C1 segment of cervical spinal cord (tissue), 14 donors: Measurements from ENCODE around the gene ITPRID2.

Experiments used
- DNase-seq, 14 donors: peaks; one replicate each; lab custom pipeline; 2025; lab: John Stamatoyannopoulos, UW

Gene ITPRID2

DNA sequence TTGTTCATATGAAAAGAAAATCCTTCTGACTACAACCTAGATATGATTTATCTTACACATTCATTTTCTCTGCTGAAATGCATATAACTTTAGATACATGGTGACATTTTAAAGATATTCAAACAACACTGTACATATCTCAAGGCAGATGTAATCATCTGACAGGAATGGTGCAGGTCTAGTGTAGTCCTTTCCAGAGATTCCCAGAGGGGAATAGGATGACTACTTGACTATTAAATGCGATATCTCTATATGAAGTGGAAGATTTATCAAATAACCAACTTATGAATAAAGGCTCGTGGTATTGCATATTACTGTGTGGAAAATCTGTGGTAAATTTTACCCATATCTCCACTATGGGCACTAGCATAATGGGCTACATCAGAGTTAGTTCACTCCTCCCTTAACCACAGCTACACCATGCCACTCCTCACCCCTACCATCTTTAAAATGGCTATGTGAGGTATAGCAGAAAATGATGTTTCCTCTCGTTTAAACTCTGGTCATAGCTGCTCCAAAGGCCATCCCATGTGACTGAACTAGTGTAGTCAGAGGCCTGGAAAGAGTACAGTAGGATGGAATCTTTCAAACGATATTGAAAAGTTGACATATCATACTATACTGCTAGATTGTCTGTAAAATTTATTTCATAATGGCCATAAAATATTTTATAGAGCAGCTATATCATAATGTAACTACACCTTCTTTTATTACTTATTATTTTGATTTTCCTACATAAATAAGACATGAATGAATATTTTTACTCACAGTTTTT is 9.1 kb upstream of the ITPRID2 start:
- DNase-seq = no peak

DNA sequence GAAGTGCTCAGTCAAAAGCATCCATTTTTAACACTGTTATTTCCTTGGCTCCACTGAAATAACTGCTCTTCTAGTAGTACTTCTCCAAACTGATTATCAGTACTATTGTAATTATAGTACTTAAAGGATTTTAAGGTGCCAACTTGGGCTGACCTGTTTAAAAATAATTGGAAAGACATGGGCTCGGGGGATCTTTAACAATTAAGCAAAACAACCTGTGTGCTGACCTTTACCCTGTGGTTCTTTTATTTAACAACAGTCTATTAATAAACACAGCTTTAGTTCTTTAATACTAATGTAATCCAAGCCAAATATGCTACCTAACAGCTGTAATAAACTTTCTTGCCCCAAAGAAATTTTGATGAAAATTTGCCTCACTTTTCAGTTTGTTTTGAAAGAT is 6.9 kb upstream of the ITPRID2 start:
- DNase-seq = no peak

DNA sequence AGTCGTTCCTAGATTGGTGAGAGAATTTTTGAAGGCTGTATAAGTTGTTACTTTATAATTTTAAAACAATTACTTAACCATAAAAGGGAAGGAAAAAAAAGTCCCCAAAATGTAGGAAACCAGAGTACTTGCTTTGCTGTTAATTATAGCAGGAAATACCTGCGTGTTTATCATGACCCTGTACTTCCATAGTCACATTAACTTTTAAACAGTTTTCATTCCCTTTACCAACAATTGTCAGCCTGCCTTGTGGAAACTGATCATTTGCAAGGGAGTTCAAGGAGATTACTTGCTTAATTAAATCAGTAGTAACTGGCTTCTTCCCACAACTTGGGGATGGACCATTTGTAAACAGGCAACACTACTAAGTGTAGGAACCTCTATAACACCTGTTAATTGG is 6.4 kb upstream of the ITPRID2 start:
- no peak for DNase-seq

DNA sequence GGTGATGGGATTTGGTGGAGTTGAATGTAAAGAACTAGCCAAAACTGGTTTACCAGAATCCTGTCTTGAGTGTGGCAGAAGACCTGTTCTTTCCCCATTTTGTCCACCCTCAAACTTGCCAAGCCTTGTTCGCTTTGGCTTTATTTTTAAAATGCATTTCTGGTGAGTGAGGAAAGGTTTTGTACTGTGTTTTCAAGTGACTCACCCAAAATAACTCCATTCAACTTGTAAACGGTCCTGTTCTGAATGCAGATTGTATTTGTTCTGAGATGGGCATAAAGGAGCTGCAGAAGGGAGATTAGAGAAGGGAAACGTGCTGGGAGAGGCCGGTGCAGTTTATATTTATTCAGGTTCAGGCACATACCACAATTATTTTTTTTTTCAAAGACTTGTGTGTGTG is 5.3 kb upstream of the ITPRID2 start:
- DNase-seq = no peak

DNA sequence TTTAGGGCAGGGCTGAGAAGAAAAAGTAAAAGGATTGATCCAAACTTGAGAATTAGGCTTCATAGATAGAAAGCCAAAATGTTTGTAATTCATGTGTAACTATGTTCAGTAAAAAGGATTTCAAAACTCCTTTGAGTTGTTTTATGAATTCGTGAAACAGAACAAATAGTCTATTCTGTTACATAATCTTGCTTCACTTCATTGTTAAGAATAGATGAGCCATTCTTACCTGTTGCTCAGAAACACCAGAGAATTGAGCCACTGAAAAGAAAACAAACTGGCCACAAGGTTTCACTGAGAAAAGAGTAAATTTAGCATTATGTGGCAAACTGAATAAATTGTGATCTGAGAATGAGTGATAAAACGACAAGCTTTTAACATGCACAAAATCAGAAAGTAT is 4.5 kb upstream of the ITPRID2 start:
- DNase-seq = no peak

DNA sequence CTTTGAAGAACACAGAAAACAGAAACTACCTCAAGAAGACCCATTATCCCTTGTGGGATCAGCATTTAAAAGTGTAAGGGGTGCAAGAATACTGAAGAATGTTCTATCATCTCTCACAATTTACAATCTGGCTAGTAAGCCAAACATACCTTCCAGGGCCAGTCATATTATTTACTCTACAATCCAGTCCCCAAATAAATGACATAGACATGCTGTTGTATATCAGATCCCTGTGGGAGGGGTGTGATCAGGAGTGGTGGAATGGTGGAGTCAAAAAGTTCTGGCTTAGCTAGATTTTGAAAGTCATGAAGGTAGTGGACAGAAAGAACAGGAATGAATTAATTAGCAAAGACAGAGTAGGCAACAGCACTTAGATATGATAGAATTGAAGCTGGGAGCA is 1.8 kb upstream of the ITPRID2 start:
- DNase-seq = no peak

DNA sequence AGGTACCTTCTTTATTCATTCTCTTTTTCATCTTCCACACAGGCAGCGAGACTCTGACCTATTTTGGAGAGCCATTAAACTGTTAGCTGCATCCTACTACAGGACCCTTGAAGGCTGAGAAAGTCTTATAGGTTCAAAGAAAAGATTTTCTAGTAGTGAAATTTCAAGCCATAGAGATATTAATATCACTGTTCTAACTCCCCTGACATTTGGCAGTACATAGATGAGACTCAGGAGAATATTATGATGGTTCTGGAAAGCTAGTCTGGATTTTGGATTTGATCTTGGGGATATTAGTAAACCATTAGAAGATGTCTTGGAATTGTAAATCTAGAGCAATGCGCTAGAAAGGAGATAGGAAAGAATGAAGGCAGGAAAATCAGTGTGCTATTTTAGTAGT is 1.3 kb upstream of the ITPRID2 start:
- DNase-seq = no peak

DNA sequence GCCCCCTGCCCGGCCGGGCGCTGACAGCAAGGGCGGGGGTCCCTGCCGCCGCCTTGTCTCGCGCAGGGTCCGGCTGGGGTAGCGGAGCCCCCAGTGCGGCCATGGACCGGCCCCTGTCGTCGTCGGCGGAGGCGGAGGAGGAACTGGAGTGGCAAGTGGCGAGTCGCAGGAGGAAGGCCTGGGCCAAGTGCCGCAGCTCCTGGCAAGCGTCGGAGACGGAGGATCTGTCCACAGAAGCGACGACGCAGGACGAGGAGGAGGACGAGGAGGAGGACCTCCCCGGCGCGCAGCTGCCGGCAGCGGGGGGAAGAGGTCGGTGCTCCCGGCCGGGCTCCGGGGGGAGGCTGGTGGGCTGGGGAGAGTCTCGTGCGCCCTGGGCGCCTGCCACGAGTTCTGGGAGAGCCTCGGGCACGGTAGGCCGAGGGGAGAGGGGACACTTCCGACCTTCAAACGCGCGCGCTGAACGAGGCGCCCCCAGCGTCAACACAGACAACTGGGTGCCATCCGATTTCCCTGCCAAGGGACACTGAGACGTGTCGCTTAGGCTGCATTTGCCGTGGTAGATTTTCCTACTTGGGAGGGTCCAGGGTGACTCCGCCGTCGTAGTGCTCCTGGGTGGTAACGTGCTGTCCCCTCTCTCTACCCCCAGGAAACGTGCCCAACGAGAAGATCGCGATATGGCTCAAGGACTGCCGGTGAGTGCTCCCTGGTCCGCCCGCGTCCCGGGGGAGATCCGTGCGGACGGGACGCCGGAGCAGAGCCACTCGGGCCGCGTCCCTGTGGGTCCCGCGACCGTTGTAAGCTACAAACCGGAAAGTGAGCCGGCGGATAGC is 652 bp downstream of the ITPRID2 start:
- peak in 13 of 14 donors; percentile 67 to 90 (median 83) for DNase-seq

DNA sequence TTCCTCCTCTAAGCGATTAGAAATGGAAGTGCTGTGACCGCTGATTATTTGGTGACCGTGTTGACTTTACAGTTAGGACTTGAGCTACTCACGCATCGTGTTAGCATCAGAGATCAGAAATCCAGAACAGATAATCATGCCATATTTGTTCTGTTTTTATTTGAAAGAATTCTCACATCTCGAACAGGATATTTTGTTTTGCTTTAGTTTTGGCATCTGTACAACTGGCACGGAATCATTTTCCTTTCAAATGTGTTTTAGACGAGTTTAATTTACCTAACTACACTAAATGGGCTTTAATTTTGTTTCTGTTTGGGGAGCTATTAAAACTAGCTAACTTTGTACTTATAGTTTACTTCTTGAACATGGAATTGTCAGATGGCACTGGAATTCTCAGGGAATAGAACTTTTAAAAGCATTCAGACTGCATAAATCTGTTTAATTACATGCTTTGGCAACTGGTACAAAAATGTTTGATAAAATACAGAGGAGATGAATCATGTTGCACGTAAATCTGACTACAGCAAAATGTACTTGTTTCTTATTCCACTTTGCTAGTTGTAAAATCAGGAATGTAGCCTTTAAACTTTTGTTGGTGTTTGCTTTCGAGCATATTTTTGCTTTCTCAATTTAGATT is 1.4 kb downstream of the ITPRID2 start:
- peak in 1 of 14 donors; percentile 40 for DNase-seq

DNA sequence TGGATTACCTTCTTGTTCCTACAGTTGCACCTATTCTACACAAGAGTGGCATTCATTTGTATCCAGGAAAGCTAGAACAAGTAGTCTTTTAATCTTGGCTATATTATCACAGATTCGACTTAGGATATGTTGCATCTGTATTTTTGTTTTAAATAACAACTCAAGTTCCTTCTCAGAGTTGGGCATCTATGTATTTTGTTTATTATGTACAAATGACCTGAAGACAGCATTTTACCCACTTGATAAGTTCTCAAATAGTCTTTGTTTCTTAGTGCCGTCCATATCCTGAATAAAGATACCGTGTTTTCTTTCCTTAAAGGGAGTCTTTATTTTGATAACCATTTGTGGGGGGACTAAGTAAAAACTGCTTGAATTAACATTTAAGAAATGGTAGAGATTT is 2.9 kb downstream of the ITPRID2 start:
- DNase-seq = peak in 1 of 14 donors; percentile 20

DNA sequence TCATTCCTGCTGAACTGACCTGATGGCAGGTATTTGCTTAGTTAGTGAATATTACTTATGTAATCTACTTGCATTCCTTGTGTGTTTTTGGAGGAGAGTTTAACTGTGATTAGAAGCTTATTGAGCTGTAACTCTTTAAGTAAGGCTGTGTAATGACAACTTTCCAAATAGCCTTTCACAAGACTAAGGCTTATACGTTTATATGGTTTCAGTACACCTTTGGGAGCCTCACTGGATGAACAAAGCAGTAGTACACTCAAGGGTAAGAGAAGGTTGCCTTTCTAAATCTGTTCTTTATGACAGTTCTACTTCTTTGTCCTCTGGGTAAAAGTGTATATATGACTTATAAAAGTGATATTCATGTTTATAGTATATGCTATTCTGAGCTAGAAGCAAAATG is 4.3 kb downstream of the ITPRID2 start:
- DNase-seq = no peak

DNA sequence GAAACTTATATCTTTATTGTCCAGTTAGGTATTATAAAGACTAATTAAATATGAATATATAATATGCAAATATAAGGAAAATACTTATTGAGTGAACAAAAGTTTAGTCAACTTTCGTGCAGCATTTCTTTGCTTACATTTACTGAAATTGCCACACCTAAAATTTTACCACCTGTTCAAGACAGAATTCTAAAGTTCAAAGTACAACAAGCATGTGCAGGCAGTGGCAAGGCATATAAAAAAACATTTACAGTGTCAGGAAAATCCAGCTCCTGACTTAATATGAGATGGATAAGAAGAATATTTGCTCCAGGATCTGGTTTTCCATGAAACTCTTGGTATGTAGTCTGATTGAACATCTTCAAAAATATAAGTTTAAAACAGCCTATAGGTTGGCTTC is 4.8 kb downstream of the ITPRID2 start:
- no peak for DNase-seq

DNA sequence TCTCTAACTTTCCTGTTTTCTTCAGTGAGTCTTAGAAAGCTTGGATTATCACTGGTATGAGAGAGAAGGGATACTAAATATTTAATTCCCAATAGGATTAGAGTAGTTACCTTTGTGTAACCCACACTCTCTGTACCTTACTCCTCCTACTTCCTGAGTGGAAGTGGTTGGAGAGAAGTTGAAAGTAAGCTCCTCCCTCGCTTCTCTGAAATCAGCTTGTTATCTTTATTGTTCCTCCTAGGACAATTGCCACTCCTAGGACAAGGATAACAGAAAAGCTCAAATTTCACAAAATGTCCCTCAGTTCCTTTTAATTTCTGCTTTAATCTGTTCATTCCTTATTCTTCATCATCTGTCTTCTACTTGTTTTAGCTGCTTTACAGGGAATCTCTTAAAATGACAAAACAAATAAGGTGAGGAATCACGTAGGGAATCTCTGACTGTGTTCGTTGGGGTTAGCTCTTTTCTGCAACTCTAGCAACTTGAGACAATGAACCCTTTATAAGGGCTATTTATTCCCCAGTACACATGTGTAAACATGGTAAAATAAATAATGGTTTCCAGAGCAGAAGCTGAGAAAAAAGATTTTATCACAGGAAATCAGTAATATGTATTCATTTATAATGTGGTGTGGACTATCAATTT is 8.6 kb downstream of the ITPRID2 start:
- DNase-seq = no peak

DNA sequence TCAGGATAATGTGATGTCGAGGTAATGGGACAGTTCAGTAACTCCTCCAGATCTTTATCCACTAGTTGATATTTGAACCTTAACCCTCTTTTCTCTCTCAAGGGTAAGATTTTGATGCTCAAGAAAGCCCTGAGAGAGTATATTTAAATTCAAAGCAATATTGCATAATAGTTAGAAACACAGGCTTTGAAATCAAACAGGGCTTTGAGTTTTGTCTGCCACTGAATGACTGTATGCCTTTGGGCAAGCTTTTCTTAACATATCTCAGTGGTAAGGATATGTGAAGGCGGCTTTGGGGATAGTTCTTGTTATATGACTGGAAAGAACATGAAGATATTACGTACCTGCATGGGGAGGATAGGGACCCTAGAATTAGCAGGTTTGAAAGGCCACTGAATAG is 11.1 kb downstream of the ITPRID2 start:
- no peak for DNase-seq

DNA sequence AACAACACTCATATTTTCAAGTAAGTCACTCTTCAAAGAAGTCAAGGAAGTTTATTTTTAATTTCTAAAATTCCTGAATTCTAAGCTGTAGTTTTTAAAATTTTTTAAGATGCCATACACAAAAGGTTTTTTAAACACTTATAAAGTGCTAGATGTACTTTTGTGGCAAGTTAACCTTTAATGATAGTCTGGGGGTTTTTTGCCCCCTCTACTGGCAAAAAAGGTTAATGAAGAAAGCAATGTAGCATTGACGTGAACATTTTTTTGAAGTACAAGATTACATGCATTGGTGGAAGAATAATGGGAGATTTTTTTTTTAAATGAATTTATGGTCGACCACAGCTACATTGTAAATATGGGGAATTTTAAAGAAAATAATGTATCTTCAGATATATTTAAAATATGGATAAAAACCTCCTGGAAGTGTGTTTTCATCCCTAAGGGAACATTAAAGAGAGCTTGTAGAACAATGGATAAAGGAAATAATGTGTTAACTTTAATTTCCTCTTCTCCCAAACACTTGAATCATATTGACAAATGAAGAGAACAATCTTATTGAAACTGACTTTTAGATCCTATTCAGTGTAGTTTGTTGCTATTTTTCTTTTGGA is 12.6 kb downstream of the ITPRID2 start:
- no peak for DNase-seq

DNA sequence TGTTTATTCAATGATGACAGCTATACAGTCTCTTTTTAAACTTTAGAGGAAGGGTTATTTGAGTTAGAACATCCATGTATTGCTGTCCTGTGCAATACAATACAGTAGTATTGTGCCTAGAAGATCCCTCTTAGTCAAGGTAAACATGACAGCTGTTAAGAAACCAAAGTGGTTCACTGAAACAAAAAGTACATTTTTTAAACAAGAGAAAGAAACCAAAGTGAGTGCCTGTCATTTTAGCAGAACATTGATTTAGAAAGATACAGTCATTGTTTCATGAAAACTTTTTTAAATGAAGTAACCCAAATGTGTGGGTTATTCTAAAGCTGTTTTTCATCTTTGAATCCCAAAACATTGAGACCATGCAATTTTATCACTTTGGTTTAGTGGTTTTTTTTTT is 15.5 kb downstream of the ITPRID2 start:
- DNase-seq = no peak

DNA sequence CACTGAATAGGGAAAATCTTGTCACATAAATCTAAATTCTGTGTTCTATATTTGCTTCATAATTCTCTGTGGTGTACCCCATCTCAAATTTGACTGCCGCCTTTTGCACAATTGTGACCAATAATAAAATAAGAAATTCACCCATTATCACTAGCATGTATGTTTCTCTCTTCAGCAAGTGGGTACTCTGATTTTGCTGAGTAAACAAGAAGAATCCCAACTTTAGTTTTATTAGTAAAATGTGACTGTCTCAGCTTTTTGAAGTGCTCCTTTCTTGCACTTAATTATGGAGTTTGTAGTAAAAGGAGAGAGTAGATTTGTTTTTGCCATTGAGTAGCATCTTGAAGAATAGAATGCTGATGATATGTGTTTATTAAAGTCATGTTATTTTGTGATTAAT is 16.1 kb downstream of the ITPRID2 start:
- no peak for DNase-seq

DNA sequence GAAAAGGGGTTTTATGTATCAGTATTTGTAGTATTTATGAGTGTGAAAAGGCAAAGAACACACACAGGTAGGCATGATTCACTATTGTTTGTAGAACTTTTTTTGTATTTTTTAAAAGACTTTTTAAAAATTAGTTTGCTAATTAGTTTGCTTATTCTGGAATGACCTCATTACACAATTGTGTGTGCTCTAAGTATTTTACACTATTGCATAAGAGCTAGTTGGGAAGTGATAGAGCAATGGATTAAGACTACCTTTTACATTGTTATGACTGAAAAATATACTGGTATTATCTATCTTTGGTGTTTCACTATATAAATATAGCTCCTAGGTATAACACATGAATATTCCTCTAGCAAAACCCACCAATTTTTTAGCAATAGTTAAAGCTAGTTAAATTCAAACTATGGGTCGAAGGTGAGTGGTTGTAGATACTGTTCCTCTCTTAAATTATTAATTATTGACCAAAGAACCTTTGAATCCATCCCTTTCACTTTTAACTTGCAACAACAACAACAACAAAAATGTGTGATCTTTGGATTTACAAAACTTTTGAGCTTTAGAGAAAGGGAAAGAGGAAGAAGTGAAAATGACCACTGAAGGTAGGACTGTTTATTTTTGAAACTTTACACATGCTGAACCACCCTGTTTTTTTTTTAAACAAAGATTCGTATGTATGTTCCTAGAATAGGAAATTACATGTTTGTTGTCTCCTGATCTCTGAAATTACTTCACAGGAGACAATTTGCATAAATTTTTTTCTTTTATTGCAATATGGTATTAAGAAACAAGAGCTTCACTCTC is 18.7 kb downstream of the ITPRID2 start:
- DNase-seq = no peak

DNA sequence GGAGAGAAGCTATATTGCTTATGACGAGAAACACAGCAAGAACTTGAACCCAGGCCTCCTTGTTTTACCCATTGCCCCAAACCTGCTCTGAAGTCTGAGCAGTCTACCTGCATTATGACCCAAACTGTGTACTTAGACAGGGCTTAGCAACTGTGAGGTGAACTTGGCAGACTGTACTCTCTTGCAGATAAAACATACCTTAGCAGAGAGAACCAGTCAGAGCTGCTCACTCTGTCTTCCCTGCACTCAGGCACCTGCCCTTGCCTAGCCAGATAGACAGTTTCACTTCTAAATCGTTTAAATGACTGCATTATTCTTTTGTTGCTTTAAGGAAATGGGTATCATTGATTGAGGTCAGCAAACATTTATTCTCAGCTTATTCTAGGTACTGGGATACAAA is 20.3 kb downstream of the ITPRID2 start:
- no peak for DNase-seq

DNA sequence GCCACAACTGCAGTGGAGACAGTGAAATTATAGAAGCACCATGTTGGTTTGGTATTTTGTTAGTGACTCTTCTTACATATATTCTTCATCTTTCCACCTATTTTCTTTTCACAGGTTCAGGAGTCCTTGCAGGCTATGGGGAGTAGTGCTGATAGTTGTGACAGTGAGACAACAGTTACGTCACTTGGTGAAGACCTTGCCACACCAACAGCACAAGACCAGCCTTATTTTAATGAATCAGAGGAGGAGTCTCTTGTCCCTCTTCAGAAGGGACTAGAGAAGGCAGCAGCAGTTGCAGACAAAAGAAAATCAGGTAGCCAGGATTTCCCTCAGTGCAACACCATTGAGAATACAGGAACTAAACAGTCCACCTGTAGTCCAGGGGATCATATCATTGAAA is 23.6 kb downstream of the ITPRID2 start:
- DNase-seq = no peak
